ENCODE results near the gene PDE4B. TPM values are rescaled to one million over a fixed set of nuclear protein-coding genes. Genes with fewer than 3 reads are reported as not detected.
"Not testable (repeated sequence)": the region's sequence is repeated elsewhere in the genome, so short reads cannot be mapped to it uniquely, and the experiment has no call there.

The PDE4B gene
- polyA plus RNA-seq, 2 of the 4 experiments (the other 2 are of a cell fraction) = 20.2 to 56.8 TPM

GRCh38 chr1:65846866-65847265 is 54.2 kb downstream of the PDE4B start:
- no peak overlapping the region for H3K27ac ChIP-seq
- no peak overlapping the region for H3K4me3 ChIP-seq
- DNase-seq (ENCODE audit: low read depth in 1 of 2, low spot score in 1 of 2) (no peak), FAIRE-seq (no peak), ATAC-seq (no peak)
- H3K4me1 ChIP-seq = no peaks in the 10 kb centered on the region
- CTCF ChIA-PET = no interaction called here
- no peak overlapping the region for H3K4me2 ChIP-seq
- TF ChIP-seq HOXA7 (CRISPR knock-in tag; IDR thresholded peaks at IDR 0.05) (no peak), MYC (IDR thresholded peaks at IDR 0.05; ENCODE audit: borderline replicate concordance, low read length) (no peak)
- POLR2A ChIA-PET = no interaction called here
- H3K9me3 ChIP-seq = peaks cover 2% of the 10 kb centered on the region; the same call in 2 of the 3 replicates

- H3K27ac ChIP-seq = no peak overlapping the region
- 0% methylated on average over 2 of the region's 2 CpGs for whole genome bisulfite sequencing (ENCODE audit: missing lambda C conversion rate)
- H3K4me1 ChIP-seq = no peaks in the 10 kb centered on the region
- no peak overlapping the region for H3K4me2 ChIP-seq
- DNase-seq (ENCODE audit: low read depth in 1 of 2, low spot score in 1 of 2) (no peak), FAIRE-seq (no peak), ATAC-seq (no peak)
- no peak overlapping the region for H3K4me3 ChIP-seq
- CTCF ChIA-PET = no interaction called here
- H3K9me3 ChIP-seq = peaks cover 5% of the 10 kb centered on the region; the same call in 2 of the 3 replicates
- POLR2A ChIA-PET = no interaction called here
- TF ChIP-seq ZNF302 (CRISPR knock-in tag; IDR thresholded peaks at IDR 0.05) = no peak
- TF ChIP-seq FOSB (CRISPR knock-in tag; IDR thresholded peaks at IDR 0.05) = no peak
- TF ChIP-seq EP300 (IDR thresholded peaks at IDR 0.05) = no peak
- no peak for TF ChIP-seq KDM5A (IDR thresholded peaks at IDR 0.05)
- TF ChIP-seq FOXS1 (CRISPR knock-in tag; IDR thresholded peaks at IDR 0.05) = no peak
- TF ChIP-seq NR3C1 (IDR thresholded peaks at IDR 0.05) = no peak
- no peak for TF ChIP-seq MAFK (IDR thresholded peaks at IDR 0.05; ENCODE audit: partially characterized antibody)
- no peak for TF ChIP-seq NPAS2 (CRISPR knock-in tag; IDR thresholded peaks at IDR 0.05; ENCODE audit: borderline replicate concordance)
- no peak for TF ChIP-seq HMGXB4 (CRISPR knock-in tag; IDR thresholded peaks at IDR 0.05; ENCODE audit: borderline replicate concordance)
- no peak for TF ChIP-seq RNF2 (IDR thresholded peaks at IDR 0.05; ENCODE audit: borderline replicate concordance, low read depth)
Measured at GRCh38 chr1:65850281-65850680, 57.6 kb downstream of the PDE4B start.

GRCh38 chr1:65856591-65856990 is 63.9 kb downstream of the PDE4B start:
- DNase-seq (ENCODE audit: low read depth in 1 of 2, low spot score in 1 of 2); H3K4me1 ChIP-seq; ATAC-seq; FAIRE-seq; CTCF ChIA-PET; H3K4me3 ChIP-seq; H3K9me3 ChIP-seq; H3K27ac ChIP-seq; H3K4me2 ChIP-seq; POLR2A ChIA-PET: not testable (repeated sequence)
- 31% methylated on average over 3 of the region's 3 CpGs for WGBS (ENCODE audit: missing lambda C conversion rate)

- ATAC-seq = no peak
- CTCF ChIA-PET = no interaction called here
- peaks cover 3% of the 10 kb centered on the region; the same call in 1 of the 3 replicates for H3K9me3 ChIP-seq
- no peak for FAIRE-seq
- no peak overlapping the region for H3K4me3 ChIP-seq
- 66% methylated on average over 1 of the region's 1 CpG for WGBS (ENCODE audit: missing lambda C conversion rate)
- DNase-seq (ENCODE audit: low read depth in 1 of 2, low spot score in 1 of 2) = no peak
- POLR2A ChIA-PET = no interaction called here
- H3K4me1 ChIP-seq = no peaks in the 10 kb centered on the region
- no peak for TF ChIP-seq CTCF (IDR thresholded peaks at IDR 0.05)
- TF ChIP-seq FOXS1 (CRISPR knock-in tag; IDR thresholded peaks at IDR 0.05) = no peak
- H3K27ac ChIP-seq = no peak overlapping the region
- H3K4me2 ChIP-seq = no peak overlapping the region
Measured at GRCh38 chr1:65866439-65866838, 73.7 kb downstream of the PDE4B start.

GRCh38 chr1:65872301-65872700 is 79.6 kb downstream of the PDE4B start:
- H3K4me2 ChIP-seq = no peak overlapping the region
- H3K27ac ChIP-seq = no peak overlapping the region
- CTCF ChIA-PET = no interaction called here
- POLR2A ChIA-PET = no interaction called here
- no peaks in the 10 kb centered on the region; the same call in 2 of the 3 replicates for H3K9me3 ChIP-seq
- ATAC-seq = no peak
- FAIRE-seq = no peak
- no peaks in the 10 kb centered on the region for H3K4me1 ChIP-seq
- 46% methylated on average over 2 of the region's 2 CpGs for WGBS (ENCODE audit: missing lambda C conversion rate)
- no peak for DNase-seq (ENCODE audit: low read depth in 1 of 2, low spot score in 1 of 2)
- no peak overlapping the region for H3K4me3 ChIP-seq
- TF ChIP-seq REST (IDR thresholded peaks at IDR 0.05) (no peak), MYC (IDR thresholded peaks at IDR 0.05; ENCODE audit: borderline replicate concordance, low read length) (no peak), MAFK (IDR thresholded peaks at IDR 0.05; ENCODE audit: partially characterized antibody) (no peak), JUN (IDR thresholded peaks at IDR 0.05) (no peak), ZC3H11A (IDR thresholded peaks at IDR 0.05) (no peak), ATOH8 (CRISPR knock-in tag; IDR thresholded peaks at IDR 0.05; ENCODE audit: low read depth) (no peak), EHMT2 (IDR thresholded peaks at IDR 0.05; ENCODE audit: low read depth) (no peak), HES2 (IDR thresholded peaks at IDR 0.05) (no peak)

All from A549 (cell line).